HG02642 (cell line): ENCODE data around the gene SIRPB2.
"Not testable (repeated sequence)": the region's sequence is repeated elsewhere in the genome, so short reads cannot be mapped to it uniquely, and the experiment has no call there.

Source experiments
- ATAC-seq: cut with Tn5 transposase; IDR thresholded peaks from one replicate; pipeline ENCODE4 v1.9.1; 2021; ENCODE audit warnings: mild to moderate bottlenecking; ENCODE audit not compliant: unreplicated experiment, poor library complexity

SIRPB2 gene

GRCh38 chr20:1503564-1504227 lies 12.5 kb upstream of the SIRPB2 start:
- peak; percentile 89 for ATAC-seq

- ATAC-seq = no peak
These were observed 9.3 kb upstream of the SIRPB2 start for GRCh38 chr20:1500496-1500895.

GRCh38 chr20:1499528-1500420 lies 8.6 kb upstream of the SIRPB2 start:
- no peak for ATAC-seq

GRCh38 chr20:1497371-1497770 lies 6.2 kb upstream of the SIRPB2 start:
- not testable (repeated sequence) for ATAC-seq

- no peak for ATAC-seq
These were observed 5.7 kb upstream of the SIRPB2 start for GRCh38 chr20:1496930-1497329.

GRCh38 chr20:1494436-1494835 lies 3.2 kb upstream of the SIRPB2 start:
- no peak for ATAC-seq

GRCh38 chr20:1493536-1493935 lies 2.3 kb upstream of the SIRPB2 start:
- ATAC-seq = no peak

GRCh38 chr20:1491860-1492642 lies 831 bp upstream of the SIRPB2 start:
- ATAC-seq = no peak

- no peak for ATAC-seq
These were observed 501 bp downstream of the SIRPB2 start for GRCh38 chr20:1490643-1491195.

- no peak for ATAC-seq
These were observed 1.3 kb downstream of the SIRPB2 start for GRCh38 chr20:1489764-1490436.

- no peak for ATAC-seq
These were observed 1.9 kb downstream of the SIRPB2 start for GRCh38 chr20:1489325-1489724.

GRCh38 chr20:1486566-1486965 lies 4.7 kb downstream of the SIRPB2 start:
- no peak for ATAC-seq

- ATAC-seq = no peak
These were observed 6.6 kb downstream of the SIRPB2 start for GRCh38 chr20:1484438-1485116.

- no peak for ATAC-seq
These were observed 11.2 kb downstream of the SIRPB2 start for GRCh38 chr20:1479831-1480595.

GRCh38 chr20:1478566-1478965 lies 12.7 kb downstream of the SIRPB2 start:
- no peak for ATAC-seq

- no peak for ATAC-seq
These were observed 13.2 kb downstream of the SIRPB2 start for GRCh38 chr20:1477896-1478490.

GRCh38 chr20:1474817-1475603 lies 16.2 kb downstream of the SIRPB2 start:
- ATAC-seq = no peak

GRCh38 chr20:1474325-1474724 lies 16.9 kb downstream of the SIRPB2 start:
- ATAC-seq = no peak
